Esophagus (tissue), 2 donors: Measurements from ENCODE around the gene RNF144B. TPM values are rescaled to one million over a fixed set of nuclear protein-coding genes. Genes with fewer than 3 reads are reported as not detected.
"Not testable (repeated sequence)": the region's sequence is repeated elsewhere in the genome, so short reads cannot be mapped to it uniquely, and the experiment has no call there.

Source experiments
- H3K27ac ChIP-seq, 2 donors: one replicate each; pipeline ENCODE4 v1.5.1; 2013; ENCODE audit warnings: low read depth in 2 of 2, mild to moderate bottlenecking in 2 of 2, inconsistent platforms in 1 of 2, low read length in 1 of 2, moderate library complexity in 1 of 2
- H3K27me3 ChIP-seq, 2 donors: one replicate each; pipeline ENCODE4 v1.6.1; 2013; ENCODE audit warnings: low read length in 2 of 2, control low read depth in 1 of 2, mild to moderate bottlenecking in 1 of 2; ENCODE audit not compliant: insufficient read depth in 2 of 2, control insufficient read depth in 1 of 2
- H3K36me3 ChIP-seq, 2 donors: one replicate each; pipeline ENCODE4 v1.6.1; 2013; ENCODE audit warnings: low read length in 1 of 2; ENCODE audit not compliant: control insufficient read depth in 2 of 2, insufficient read depth in 2 of 2
- H3K4me1 ChIP-seq, 2 donors: one replicate each; pipeline ENCODE4 v1.6.1; 2013; ENCODE audit warnings: low read length in 1 of 2; ENCODE audit not compliant: control insufficient read depth in 2 of 2, insufficient read depth in 2 of 2
- H3K4me3 ChIP-seq, 2 donors: one replicate each; pipeline ENCODE4 v1.5.1; 2013; ENCODE audit warnings: low read length in 2 of 2, mild to moderate bottlenecking in 2 of 2, low read depth in 1 of 2, moderate library complexity in 1 of 2
- H3K9me3 ChIP-seq, 2 donors: one replicate each; pipeline ENCODE4 v1.6.1; 2013; ENCODE audit warnings: mild to moderate bottlenecking in 2 of 2, low read depth in 1 of 2, low read length in 1 of 2, moderate library complexity in 1 of 2; ENCODE audit not compliant: control insufficient read depth in 2 of 2, insufficient read depth in 1 of 2
- WGBS, 2 donors: extraction: QIAGEN DNeasy Blood & Tissue Kit; methylation state at CpG; one replicate each; pipeline ENCODE4 v1.1.7; 2013; 5-methylcytosine and 5-hydroxymethylcytosine counted together
- polyA plus RNA-seq, 2 donors: library from polyadenylated mRNA; stranded (reverse); fragments of 200-250 nt; gene quantifications; one replicate each; pipeline ENCODE4 v1.2.3, GENCODE V29; 2013
- donor health status: healthy with polysubstance abuse.
- donor health status: Bipolar disorder and iron deficiency.

The RNF144B gene
- polyA plus RNA-seq, 2 donors = 5.4 to 6.5 TPM

- not testable (repeated sequence) for H3K36me3 ChIP-seq, H3K4me3 ChIP-seq, H3K27ac ChIP-seq, H3K9me3 ChIP-seq, H3K27me3 ChIP-seq, H3K4me1 ChIP-seq
- 82 to 93% methylated on average over 4 of the region's 4 CpGs for WGBS, 2 donors
These were observed 11.1 kb downstream of the RNF144B start for GRCh38 chr6:18398225-18398624.

GRCh38 chr6:18400831-18401446, 13.8 kb downstream of the RNF144B start:
- no peaks in the 10 kb centered on the region for H3K27me3 ChIP-seq
- H3K36me3 ChIP-seq = peaks cover 0 to 4% of the 10 kb centered on the region in 2 donors
- WGBS, 2 donors = 81 to 91% methylated on average over 2 of the region's 2 CpGs
- no peak overlapping the region for H3K27ac ChIP-seq
- no peaks in the 10 kb centered on the region for H3K9me3 ChIP-seq
- no peaks in the 10 kb centered on the region for H3K4me1 ChIP-seq
- H3K4me3 ChIP-seq = no peak overlapping the region

GRCh38 chr6:18404965-18405364, 17.8 kb downstream of the RNF144B start:
- not testable (repeated sequence) for H3K9me3 ChIP-seq, H3K4me3 ChIP-seq, H3K27me3 ChIP-seq, H3K36me3 ChIP-seq, H3K4me1 ChIP-seq, H3K27ac ChIP-seq
- WGBS, 2 donors = 96 to 98% methylated on average over 6 of the region's 6 CpGs

DNA sequence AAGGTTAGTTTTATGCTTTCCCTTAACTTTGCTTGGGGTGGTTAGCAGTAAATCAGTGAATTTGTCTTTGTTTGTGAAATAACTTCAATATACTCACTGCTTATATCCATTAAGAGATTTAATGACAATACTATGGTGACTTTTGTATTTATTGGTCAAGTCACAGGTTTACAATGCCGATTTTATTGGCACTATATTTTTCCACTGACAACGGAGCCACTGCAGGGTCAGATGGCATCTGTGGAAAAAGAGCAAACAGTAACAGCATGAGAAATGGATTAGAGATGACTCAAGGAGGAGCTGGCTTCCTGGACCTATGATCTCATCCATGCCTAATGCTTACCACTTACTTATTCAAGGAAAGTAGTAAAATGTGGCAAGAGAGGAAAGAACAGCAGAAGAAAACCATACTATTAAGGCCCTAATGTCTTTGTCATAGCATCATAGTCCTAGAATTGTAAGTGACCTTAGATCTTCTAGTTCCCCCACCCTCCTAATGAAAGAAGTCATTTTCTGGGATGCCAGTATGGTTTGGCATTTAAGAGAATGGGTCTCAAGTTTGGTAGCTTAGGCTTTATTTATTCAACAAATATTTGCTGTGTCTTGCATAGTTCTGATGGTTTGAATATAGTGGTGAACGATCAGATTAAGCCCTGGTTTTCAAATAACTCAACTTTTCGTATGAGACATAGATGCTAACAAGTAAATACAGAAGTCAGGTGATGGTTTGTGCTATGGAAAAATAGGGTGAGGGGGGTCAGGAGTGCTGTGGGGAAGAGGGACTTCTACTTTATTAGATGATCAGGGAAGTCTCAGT, 18.5 kb downstream of the RNF144B start:
- 42 to 55% methylated on average over 4 of the region's 4 CpGs for WGBS, 2 donors
- H3K9me3 ChIP-seq = no peaks in the 10 kb centered on the region
- no peak overlapping the region for H3K4me3 ChIP-seq
- no peaks in the 10 kb centered on the region for H3K4me1 ChIP-seq
- no peaks in the 10 kb centered on the region for H3K27me3 ChIP-seq
- no peak overlapping the region for H3K27ac ChIP-seq
- H3K36me3 ChIP-seq = no peaks in the 10 kb centered on the region

DNA sequence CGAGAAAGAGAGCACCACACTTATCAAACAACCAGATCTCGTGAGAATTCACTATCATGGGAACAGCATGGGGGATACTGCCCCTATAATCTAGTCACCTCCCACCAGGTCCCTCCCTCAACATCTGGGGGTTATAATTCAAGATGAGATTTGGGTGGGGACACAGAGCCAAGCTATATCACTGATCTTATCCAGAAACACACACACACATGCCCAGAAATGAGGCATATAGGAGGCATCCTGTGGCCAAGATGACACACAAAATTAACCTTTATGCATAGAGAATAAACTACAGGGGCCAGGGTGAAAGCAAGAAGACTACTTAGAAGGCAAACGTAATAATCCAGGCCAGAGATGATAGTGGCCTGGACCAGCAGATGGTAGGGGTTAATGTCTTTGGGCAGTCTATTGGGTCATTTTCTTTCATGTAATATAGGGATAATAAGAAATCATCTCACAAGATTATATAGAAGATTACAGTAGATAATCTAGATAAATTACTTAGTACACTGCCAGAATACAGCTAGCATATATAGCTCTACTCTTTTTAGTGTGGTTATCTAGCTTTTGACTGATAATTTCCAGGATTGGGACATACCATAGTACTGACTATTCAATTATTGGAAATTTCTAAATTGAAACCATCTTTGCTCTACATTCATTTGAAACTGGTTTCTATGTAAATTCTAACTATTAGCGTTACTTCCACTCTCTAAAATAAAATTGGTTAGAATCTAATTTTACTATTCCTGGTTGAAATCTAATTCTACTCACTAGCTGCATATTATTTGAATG, 20.0 kb downstream of the RNF144B start:
- WGBS, 2 donors = 94 to 95% methylated on average over 4 of the region's 4 CpGs
- no peaks in the 10 kb centered on the region for H3K27me3 ChIP-seq
- no peaks in the 10 kb centered on the region for H3K4me1 ChIP-seq
- no peaks in the 10 kb centered on the region for H3K36me3 ChIP-seq
- no peak overlapping the region for H3K27ac ChIP-seq
- H3K4me3 ChIP-seq = no peak overlapping the region
- no peaks in the 10 kb centered on the region for H3K9me3 ChIP-seq

DNA sequence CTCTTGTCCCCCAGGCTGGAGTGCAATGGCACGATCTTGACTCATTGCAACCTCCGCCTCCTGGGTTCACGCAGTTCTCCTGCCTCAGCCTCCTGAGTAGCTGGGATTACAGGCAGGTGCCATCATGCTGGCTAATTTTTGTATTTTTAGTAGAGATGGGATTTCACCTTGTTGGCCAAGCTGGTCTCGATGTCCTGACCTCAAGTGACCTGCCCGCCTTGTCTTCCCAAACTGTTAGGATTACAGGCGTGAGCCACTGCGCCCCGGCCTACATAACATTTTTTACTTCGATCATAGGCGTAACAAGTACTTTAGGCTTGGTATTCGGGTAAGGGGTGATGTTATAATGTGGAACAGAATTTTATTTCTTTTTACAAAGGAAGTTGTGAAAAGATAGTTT, 22.5 kb downstream of the RNF144B start:
- H3K4me3 ChIP-seq, H3K27ac ChIP-seq, H3K9me3 ChIP-seq, H3K36me3 ChIP-seq, H3K4me1 ChIP-seq, H3K27me3 ChIP-seq: not testable (repeated sequence)
- WGBS, 2 donors = 90 to 94% methylated on average over 11 of the region's 11 CpGs

DNA sequence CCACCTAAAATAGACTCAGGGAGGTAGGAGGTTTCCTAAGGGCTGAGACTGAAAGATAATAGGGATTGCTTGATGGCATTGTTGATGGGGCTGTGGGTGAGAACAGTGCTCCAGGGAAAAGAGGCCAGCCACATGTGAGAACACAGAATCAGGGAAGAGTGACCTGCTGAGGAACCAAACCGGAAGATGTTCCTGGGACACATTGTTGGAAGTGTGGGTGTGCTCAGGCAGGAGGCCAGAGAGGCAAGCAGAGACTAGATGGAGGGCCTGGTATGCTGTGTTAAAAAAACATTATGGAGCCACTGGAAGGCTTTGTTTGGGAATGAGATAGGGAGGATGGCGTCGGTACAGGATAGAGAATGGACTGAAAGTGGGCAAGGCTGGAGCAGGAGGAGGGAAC, 23.3 kb downstream of the RNF144B start:
- no peaks in the 10 kb centered on the region for H3K4me1 ChIP-seq
- 59 to 69% methylated on average over 3 of the region's 3 CpGs for WGBS, 2 donors
- no peaks in the 10 kb centered on the region for H3K36me3 ChIP-seq
- no peaks in the 10 kb centered on the region for H3K9me3 ChIP-seq
- no peak overlapping the region for H3K4me3 ChIP-seq
- H3K27me3 ChIP-seq = no peaks in the 10 kb centered on the region
- H3K27ac ChIP-seq = no peak overlapping the region

- Histone ChIP-seq H3K9me3 (no peaks in the 10 kb centered on the region), H3K4me3 (no peak overlapping the region), H3K27me3 (no peaks in the 10 kb centered on the region), H3K4me1 (no peaks in the 10 kb centered on the region), H3K27ac (no peak overlapping the region), H3K36me3 (no peaks in the 10 kb centered on the region)
- 85% methylated on average over 1 of the region's 1 CpG for WGBS, 2 donors
These were observed 24.9 kb downstream of the RNF144B start for GRCh38 chr6:18412068-18412467.

DNA sequence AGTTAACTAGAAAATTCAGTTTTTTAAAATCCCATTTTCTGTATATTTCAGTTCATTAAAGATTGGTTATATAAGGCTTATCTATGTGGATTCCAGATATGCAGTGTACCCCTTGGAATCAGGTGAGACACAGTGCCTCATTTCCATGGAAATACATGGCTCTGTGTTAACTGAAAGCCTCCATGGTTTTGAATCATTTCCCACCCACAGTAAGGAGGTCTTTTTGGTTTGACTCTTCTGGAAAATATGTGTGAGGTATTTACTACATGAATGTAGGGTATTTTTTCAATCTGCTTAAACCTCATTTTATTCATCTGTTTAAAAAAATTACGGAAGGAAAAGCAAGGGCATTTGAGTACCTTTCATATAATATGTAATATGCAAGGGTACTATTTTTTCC, 25.5 kb downstream of the RNF144B start:
- H3K4me1 ChIP-seq = no peaks in the 10 kb centered on the region
- H3K4me3 ChIP-seq = no peak overlapping the region
- no peaks in the 10 kb centered on the region for H3K27me3 ChIP-seq
- no peaks in the 10 kb centered on the region for H3K9me3 ChIP-seq
- WGBS, 2 donors = 87 to 91% methylated on average over 1 of the region's 1 CpG
- H3K27ac ChIP-seq = no peak overlapping the region
- H3K36me3 ChIP-seq = no peaks in the 10 kb centered on the region
